H54 (cell line): ENCODE data around the gene SLC29A1.
A peak's percentile ranks its signal among the peaks of the same experiment; 100 is the strongest.

Experiments used
- DNase-seq: peaks from one replicate; pipeline ENCODE4 v3.0.0; 2011; ENCODE audit warnings: low spot score, mixed read lengths; ENCODE audit not compliant: insufficient read length
- FAIRE-seq: peaks from 3 replicates; lab custom pipeline; 2011; peaks lifted over from hg19 to GRCh38; lab: Jason Lieb, UNC
- POLR2A ChIP-seq: IDR thresholded peaks from 2 replicates; pipeline ENCODE4 v1.6.1; 2011; ENCODE audit warnings: low read depth, mild to moderate bottlenecking, low read length

SLC29A1 gene

GRCh38 chr6:44272999-44273566 lies 49.7 kb downstream of the SLC29A1 start:
- DNase-seq (no peak), FAIRE-seq (no peak)
- TF ChIP-seq POLR2A, result 0 out of 2 replicates have a peak, but pooled peaks have one; percentile 6

GRCh38 chr6:44273617-44274016 lies 50.2 kb downstream of the SLC29A1 start:
- DNase-seq (no peak), FAIRE-seq (no peak)
- TF ChIP-seq POLR2A, result no peak

- no peak for DNase-seq
Measured at GRCh38 chr6:44275271-44275748, 51.9 kb downstream of the SLC29A1 start.

DNA sequence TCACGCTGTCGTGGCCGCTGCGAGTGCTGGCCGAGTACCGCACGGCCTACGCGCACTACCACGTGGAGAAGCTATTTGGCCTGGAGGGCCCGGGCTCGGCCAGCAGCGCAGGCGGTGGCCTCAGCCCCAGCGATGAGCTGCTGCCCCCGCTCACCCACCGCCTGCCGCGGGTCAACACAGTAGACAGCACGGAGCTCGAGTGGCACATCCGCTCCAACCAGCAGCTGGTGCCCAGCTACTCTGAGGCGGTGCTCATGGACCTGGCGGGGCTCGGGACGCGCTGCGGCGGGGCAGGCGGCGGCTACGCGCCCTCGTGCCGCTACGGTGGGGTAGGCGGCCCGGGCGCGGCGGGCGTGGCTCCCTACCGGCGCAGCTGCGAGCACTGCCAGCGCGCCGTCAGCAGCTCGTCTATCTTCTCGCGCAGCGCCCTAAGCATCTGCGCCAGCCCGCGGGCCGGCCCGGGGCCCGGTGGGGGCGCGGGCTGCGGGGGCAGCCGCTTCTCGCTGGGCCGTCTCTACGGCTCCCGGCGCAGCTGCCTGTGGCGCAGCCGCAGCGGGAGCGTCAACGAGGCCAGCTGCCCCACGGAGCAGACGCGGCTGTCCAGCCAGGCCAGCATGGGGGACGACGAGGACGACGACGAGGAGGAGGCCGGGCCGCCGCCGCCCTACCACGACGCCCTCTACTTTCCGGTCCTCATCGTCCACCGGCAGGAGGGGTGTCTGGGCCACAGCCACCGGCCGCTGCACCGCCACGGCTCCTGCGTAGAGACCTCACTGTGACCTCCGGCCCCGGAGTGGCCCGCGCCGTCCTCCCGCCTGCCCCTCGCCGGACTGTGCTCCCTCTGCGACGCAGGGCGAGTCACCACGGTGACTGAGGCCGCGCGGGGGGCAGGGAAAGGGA lies 52.6 kb downstream of the SLC29A1 start:
- TF ChIP-seq POLR2A, result no peak
- no peak for DNase-seq
- no peak for FAIRE-seq

More at GRCh38 chr6:44275271-44275748, 51.9 kb downstream of the SLC29A1 start:
- TF ChIP-seq POLR2A, result no peak
- no peak for FAIRE-seq

GRCh38 chr6:44276667-44277640 lies 53.6 kb downstream of the SLC29A1 start:
- TF ChIP-seq POLR2A, result no peak

DNA sequence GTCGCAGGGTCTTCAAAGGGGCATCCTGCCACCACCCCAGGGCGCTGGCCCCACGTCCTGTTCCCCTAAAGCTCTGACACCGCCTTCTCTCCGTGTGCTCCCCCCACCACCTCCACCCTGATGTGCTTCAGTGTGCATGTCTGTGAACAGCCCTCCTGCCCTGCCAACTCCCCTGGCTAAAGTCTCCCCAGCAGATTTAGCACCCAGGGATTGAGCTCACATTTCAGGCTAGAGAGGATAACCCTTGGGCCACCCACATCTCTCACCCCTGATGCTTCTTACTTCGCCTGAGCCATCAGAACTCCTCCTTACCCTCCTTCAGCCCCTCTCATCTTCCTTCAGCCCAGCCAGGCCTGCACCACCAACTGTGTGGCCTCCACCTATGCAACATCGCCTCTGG lies 54.4 kb downstream of the SLC29A1 start:
- DNase-seq (no peak), FAIRE-seq (no peak)
- TF ChIP-seq POLR2A, result no peak

More at GRCh38 chr6:44276667-44277640, 53.6 kb downstream of the SLC29A1 start:
- FAIRE-seq (no peak), DNase-seq (no peak)

- DNase-seq (no peak), FAIRE-seq (no peak)
- no peak for TF ChIP-seq POLR2A
Measured at GRCh38 chr6:44278315-44278714, 54.9 kb downstream of the SLC29A1 start.

DNA sequence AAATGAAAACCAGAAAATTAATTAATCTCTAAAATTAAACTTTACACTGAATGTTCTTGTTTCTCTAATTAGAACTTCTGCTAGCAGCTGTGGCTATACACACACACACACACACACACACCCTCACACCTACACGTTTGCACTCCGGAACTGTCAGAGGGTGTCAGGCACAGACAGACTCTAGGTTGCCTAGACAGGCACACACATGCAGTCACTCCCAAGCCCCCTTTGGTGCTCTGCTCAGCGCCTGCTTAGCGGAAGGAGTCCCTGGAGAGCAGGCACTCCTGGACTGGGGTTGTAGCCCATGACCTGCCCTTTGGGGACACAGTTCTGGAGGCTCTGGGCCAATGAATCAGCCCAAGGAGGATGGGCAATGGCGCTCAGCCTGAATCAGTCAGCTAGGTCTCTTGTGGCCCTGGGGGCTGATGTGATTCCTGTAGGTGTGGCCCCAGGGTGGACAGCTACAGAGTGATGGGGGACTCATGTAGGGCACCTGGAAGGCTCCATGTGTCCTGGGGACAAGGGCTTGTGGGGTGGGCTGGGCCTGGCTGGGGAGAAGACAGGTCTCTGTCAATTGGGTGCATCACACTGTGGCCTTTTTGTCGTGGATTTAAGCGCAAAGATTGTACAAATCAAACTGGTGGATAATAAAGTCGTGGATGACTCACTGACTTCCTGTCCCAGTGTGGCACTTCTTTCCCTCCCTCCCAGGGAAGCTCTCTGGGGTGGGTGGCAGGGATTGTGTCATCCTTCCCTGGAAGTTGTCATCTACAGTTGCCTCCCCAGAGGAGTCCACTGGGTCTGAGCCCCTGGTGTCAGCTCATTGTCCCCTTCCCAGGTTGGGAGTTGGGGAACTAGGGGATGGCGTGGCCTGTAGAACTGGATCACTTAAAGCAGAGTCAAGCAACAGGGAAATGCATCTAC lies 55.6 kb downstream of the SLC29A1 start:
- peak; percentile 83 for DNase-seq
- FAIRE-seq, result no peak
- no peak for TF ChIP-seq POLR2A
